ENCODE data around the gene GPR108. TPM values are rescaled to one million over a fixed set of nuclear protein-coding genes. Genes with fewer than 3 reads are reported as not detected.

The GPR108 gene
- total RNA-seq, 1 donor from 2014 or later: 51.4 TPM

DNA sequence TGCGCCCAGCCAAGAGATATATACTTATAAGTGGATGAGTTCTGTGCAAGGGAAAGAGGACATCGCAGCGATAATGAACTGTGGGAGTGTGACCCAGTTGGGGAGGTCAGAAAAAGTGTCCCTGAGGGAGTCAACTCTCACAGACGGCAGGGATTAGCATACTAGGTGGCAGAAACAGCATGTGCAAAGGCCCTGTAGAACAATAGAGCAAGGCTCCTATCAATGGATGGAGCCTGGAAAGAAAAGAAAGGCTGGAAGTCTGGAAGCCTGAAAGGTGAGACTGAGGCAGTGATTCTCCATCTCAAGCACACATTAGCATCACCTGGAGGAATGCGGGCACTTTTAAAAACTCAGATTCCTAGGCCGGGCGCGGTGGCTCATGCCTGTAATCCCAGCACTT, 46.0 kb downstream of the GPR108 start:
- peaks cover 9% of the 10 kb centered on the region for H3K9me3 Mint-ChIP-seq
- no peaks in the 10 kb centered on the region for H3K36me3 Mint-ChIP-seq
- H3K4me1 Mint-ChIP-seq: no peaks in the 10 kb centered on the region
- H3K4me3 Mint-ChIP-seq: no peak overlapping the region
- no peak for TF ChIP-seq CTCF (IDR thresholded peaks at IDR 0.05; ENCODE audit: unreplicated experiment)
- no peak for DNase-seq (ENCODE audit: low spot score in 2 of 2, unreplicated experiment in 2 of 2)
- H3K27me3 Mint-ChIP-seq (ENCODE audit: low read depth): no peaks in the 10 kb centered on the region
- no peak overlapping the region for H3K27ac Mint-ChIP-seq

- no peak for TF ChIP-seq CTCF (IDR thresholded peaks at IDR 0.05; ENCODE audit: unreplicated experiment)
- peaks cover 13% of the 10 kb centered on the region for H3K9me3 Mint-ChIP-seq
- DNase-seq (ENCODE audit: low spot score in 2 of 2, unreplicated experiment in 2 of 2): no peak
- H3K4me1 Mint-ChIP-seq: no peaks in the 10 kb centered on the region
- no peaks in the 10 kb centered on the region for H3K27me3 Mint-ChIP-seq (ENCODE audit: low read depth)
- no peaks in the 10 kb centered on the region for H3K36me3 Mint-ChIP-seq
- H3K4me3 Mint-ChIP-seq: no peak overlapping the region
- no peak overlapping the region for H3K27ac Mint-ChIP-seq
Measured at GRCh38 chr19:6690160-6690885, 47.1 kb downstream of the GPR108 start.

GRCh38 chr19:6687114-6687513, 50.3 kb downstream of the GPR108 start:
- H3K27ac Mint-ChIP-seq: no peak overlapping the region
- no peaks in the 10 kb centered on the region for H3K36me3 Mint-ChIP-seq
- H3K4me3 Mint-ChIP-seq: no peak overlapping the region
- H3K4me1 Mint-ChIP-seq: no peaks in the 10 kb centered on the region
- no peaks in the 10 kb centered on the region for H3K27me3 Mint-ChIP-seq (ENCODE audit: low read depth)
- no peak for TF ChIP-seq CTCF (IDR thresholded peaks at IDR 0.05; ENCODE audit: unreplicated experiment)
- DNase-seq (ENCODE audit: low spot score in 2 of 2, unreplicated experiment in 2 of 2): no peak
- H3K9me3 Mint-ChIP-seq: peaks cover 27% of the 10 kb centered on the region

DNA sequence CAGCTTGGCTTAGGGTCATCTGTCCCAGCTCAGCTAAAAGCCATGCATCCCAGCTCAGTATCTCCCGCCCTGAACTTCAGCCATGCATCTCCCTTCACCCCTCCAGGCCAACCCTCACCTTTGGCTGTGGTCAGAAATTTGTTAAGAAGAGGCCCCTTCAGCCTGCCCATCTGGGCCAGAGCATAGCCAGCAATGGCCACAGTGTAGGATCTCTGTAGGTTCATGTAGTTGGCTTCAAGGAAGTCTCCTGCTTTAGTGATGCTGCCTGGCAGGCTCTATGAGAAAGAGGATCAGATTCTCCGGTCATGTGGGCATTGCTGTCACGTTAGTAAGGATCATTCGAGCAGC, 50.8 kb downstream of the GPR108 start:
- no peak for TF ChIP-seq CTCF (IDR thresholded peaks at IDR 0.05; ENCODE audit: unreplicated experiment)
- H3K36me3 Mint-ChIP-seq: no peaks in the 10 kb centered on the region
- H3K4me1 Mint-ChIP-seq: no peaks in the 10 kb centered on the region
- H3K9me3 Mint-ChIP-seq: peaks cover 27% of the 10 kb centered on the region
- no peaks in the 10 kb centered on the region for H3K27me3 Mint-ChIP-seq (ENCODE audit: low read depth)
- DNase-seq (ENCODE audit: low spot score in 2 of 2, unreplicated experiment in 2 of 2): no peak
- no peak overlapping the region for H3K27ac Mint-ChIP-seq
- H3K4me3 Mint-ChIP-seq: no peak overlapping the region

GRCh38 chr19:6685962-6686627, 51.3 kb downstream of the GPR108 start:
- Mint-ChIP-seq H3K36me3 (no peaks in the 10 kb centered on the region), H3K27ac (no peak overlapping the region), H3K4me3 (no peak overlapping the region), H3K9me3 (peaks cover 27% of the 10 kb centered on the region), H3K27me3 (ENCODE audit: low read depth) (no peaks in the 10 kb centered on the region), H3K4me1 (no peaks in the 10 kb centered on the region)
- no peak for TF ChIP-seq CTCF (IDR thresholded peaks at IDR 0.05; ENCODE audit: unreplicated experiment)
- DNase-seq (ENCODE audit: low spot score in 2 of 2, unreplicated experiment in 2 of 2): no peak
